MCF 10A (cell line): Measurements from ENCODE around the gene CLDN24. TPM values are rescaled to one million over a fixed set of nuclear protein-coding genes. Genes with fewer than 3 reads are reported as not detected.

Source experiments
- BruUV-seq: library from RNA; stranded (reverse); fragments of 400-500 nt; replicated peaks from 2 replicates; lab custom pipeline; 2021; lab: Mats Ljungman, UMichigan
- CTCF ChIA-PET: fragments of 300-600 bp; sonication (Branson Sonifier 250); formaldehyde crosslinking; extraction: SDS; loops from one replicate; lab custom pipeline; 2021; ENCODE audit warnings: antibody characterized with exemption, inconsistent platforms; lab: Yijun Ruan, JAX
- POLR2A ChIA-PET: fragments of 300-600, 350-650 bp; sonication (Branson Sonifier 250); formaldehyde crosslinking; extraction: SDS; loops from one replicate; lab custom pipeline; 2020; ENCODE audit warnings: antibody characterized with exemption, inconsistent platforms; lab: Yijun Ruan, JAX
- DNase-seq: peaks from one replicate; pipeline ENCODE4 v3.0.0-alpha.2; 2018; ENCODE audit not compliant: unreplicated experiment
- H3K27ac Mint-ChIP-seq: one replicate; pipeline ENCODE4 v1.8.0; 2022; ENCODE audit warnings: mild to moderate bottlenecking, low read depth, mixed read lengths; ENCODE audit not compliant: unreplicated experiment
- H3K27me3 Mint-ChIP-seq: one replicate; pipeline ENCODE4 v1.8.0; 2022; ENCODE audit warnings: mixed read lengths; ENCODE audit not compliant: insufficient read depth, unreplicated experiment
- H3K36me3 Mint-ChIP-seq: one replicate; pipeline ENCODE4 v1.8.0; 2022; ENCODE audit warnings: mild to moderate bottlenecking, moderate library complexity, mixed read lengths; ENCODE audit not compliant: insufficient read depth, unreplicated experiment
- H3K4me1 Mint-ChIP-seq: one replicate; pipeline ENCODE4 v1.8.0; 2022; ENCODE audit warnings: mixed read lengths; ENCODE audit not compliant: insufficient read depth, unreplicated experiment
- H3K4me3 Mint-ChIP-seq: one replicate; pipeline ENCODE4 v1.8.0; 2022; ENCODE audit warnings: mild to moderate bottlenecking, moderate library complexity, mixed read lengths; ENCODE audit not compliant: unreplicated experiment
- H3K9me3 Mint-ChIP-seq: one replicate; pipeline ENCODE4 v1.8.0; 2022; ENCODE audit warnings: mixed read lengths; ENCODE audit not compliant: unreplicated experiment
- CTCF ChIP-seq: fragments of 200-600 bp; IDR thresholded peaks from one replicate; pipeline ENCODE4 v1.8.0; 2022; ENCODE audit warnings: antibody characterized with exemption, mild to moderate bottlenecking; ENCODE audit not compliant: unreplicated experiment
- intact Hi-C: fragments of 100-400 bp; cut with micrococcal nuclease; formaldehyde crosslinking; loops from 2 replicates; pipeline ENCODE4 v1.14.1; 2022
- total RNA-seq: library from RNA; stranded (reverse); gene quantifications from 2 replicates; pipeline ENCODE4 v1.2.3, GENCODE V29; 2022

Gene CLDN24
- total RNA-seq, 1 experiment from 2014 or later, result not detected

DNA sequence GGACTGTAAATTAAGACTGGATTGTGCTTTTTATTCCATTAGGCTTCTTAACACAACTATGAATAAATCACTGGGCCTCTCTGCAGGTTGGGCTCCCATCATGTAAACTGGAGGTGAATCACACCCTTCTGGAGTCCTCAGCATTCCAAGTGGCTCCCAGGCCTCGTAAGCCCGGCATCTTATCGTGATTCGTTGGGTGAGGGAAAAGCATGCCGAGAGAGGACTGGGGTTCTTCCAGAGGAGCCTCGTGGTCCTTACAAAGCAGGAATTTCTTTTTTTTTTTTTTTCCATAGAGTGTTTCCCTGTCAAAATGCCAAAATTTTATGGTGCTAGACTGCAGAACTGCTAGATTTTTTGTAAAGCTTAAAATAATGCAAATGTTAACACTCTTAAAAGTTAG is 22.2 kb downstream of the CLDN24 start:
- no TSS peak for BruUV-seq
- intact Hi-C loops, result no loop called here
- CTCF ChIA-PET, result interaction anchor here (0.6 kb wide), 1 partner anchor 21 kb away, joined by 4 read pairs; no protein-coding TSS in a partner anchor

DNA sequence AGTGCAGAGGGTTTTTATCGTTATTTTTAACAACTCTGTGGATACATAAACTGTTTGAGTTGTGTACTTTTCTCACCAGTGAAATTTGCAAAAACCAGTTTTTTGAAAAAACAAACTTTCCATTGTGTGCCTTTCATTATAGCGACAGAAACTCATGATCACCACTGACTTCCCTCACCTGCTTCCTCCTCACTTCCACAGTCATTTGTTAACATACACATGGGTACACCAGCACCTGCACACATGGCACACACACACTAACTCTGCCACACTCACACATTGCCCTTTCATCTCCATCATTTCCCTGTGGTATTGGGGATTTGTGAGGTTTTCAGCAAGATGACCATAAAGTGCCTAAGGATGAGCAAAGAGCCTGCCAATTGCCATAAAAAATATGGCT is 22.8 kb downstream of the CLDN24 start:
- no peak for DNase-seq
- Mint-ChIP-seq H3K4me1 (no peaks in the 10 kb centered on the region), H3K4me3 (no peak overlapping the region), H3K27ac (no peak overlapping the region), H3K27me3 (no peaks in the 10 kb centered on the region), H3K36me3 (peaks cover 22% of the 10 kb centered on the region), H3K9me3 (no peaks in the 10 kb centered on the region)
- BruUV-seq, result no TSS peak
- intact Hi-C loops, result loop anchor here (10.0 kb wide), 1 partner anchor 105 kb away; no protein-coding TSS in a partner anchor
- CTCF ChIA-PET, result interaction anchor here (1.3 kb wide), 1 partner anchor 37 kb away, joined by 3 read pairs; no protein-coding TSS in a partner anchor
- POLR2A ChIA-PET, result no interaction called here
- TF ChIP-seq CTCF, result no peak

More for the DNA sequence above, 22.2 kb downstream of the CLDN24 start:
- Mint-ChIP-seq H3K4me1 (no peaks in the 10 kb centered on the region), H3K27me3 (no peaks in the 10 kb centered on the region), H3K9me3 (no peaks in the 10 kb centered on the region), H3K36me3 (peaks cover 16% of the 10 kb centered on the region), H3K4me3 (no peak overlapping the region), H3K27ac (no peak overlapping the region)
- POLR2A ChIA-PET, result interaction anchor here (0.7 kb wide), 1 partner anchor 379 kb away, joined by 5 read pairs; no protein-coding TSS in a partner anchor
- no peak for TF ChIP-seq CTCF
- DNase-seq, result no peak

DNA sequence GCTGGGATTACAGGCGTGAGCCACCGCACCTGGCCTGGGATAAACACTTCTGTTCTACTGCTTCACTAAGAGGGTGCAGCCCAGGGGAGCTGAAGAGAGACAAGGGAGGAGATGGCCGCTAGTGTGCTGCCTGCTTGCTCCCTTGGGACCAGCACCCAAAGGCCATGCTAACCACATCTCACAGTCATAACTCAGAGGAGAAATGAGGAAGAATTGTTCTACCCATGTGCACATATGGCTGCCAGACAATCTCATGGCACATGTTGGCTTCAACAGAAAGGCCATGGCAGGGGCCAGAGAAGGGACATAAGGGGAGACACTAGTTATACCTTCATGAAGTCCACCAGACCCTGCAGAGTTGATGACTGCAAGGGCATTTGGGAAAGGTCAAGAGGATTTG is 24.6 kb downstream of the CLDN24 start:
- Mint-ChIP-seq H3K27ac (no peak overlapping the region), H3K4me3 (no peak overlapping the region), H3K4me1 (no peaks in the 10 kb centered on the region), H3K9me3 (no peaks in the 10 kb centered on the region), H3K36me3 (peaks cover 28% of the 10 kb centered on the region), H3K27me3 (no peaks in the 10 kb centered on the region)
- no peak for TF ChIP-seq CTCF
- intact Hi-C loops, result loop anchor here (10.0 kb wide), 1 partner anchor 107 kb away; no protein-coding TSS in a partner anchor
- BruUV-seq, result no TSS peak
- POLR2A ChIA-PET, result no interaction called here
- CTCF ChIA-PET, result interaction anchor here (0.5 to 0.7 kb wide), 3 partner anchors 32 to 231 kb away, joined by 3 to 5 read pairs (median 3); no protein-coding TSS in a partner anchor
- DNase-seq, result no peak

DNA sequence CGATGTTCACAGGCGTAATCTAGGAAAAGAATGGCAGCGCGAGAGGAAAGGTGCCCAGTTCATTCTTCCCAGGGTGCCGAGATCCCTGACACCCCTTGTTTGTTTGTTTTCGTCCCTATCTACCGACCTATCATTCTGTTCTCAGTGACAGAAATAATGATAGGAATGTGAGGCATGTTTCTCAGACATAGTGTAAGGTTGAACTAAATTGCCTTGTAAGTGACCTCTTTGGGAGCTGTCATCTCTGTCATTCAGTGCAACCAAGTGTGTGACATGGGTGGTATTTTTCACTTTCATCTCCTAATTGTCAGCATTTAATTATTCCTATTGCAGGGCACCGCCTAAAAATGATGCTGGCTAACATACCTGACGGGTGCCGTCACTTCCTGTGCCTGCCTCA is 26.5 kb downstream of the CLDN24 start:
- POLR2A ChIA-PET, result no interaction called here
- CTCF ChIA-PET, result interaction anchor here (0.6 to 1.1 kb wide), 2 partner anchors 33 to 357 kb away, joined by 3 to 4 read pairs; no protein-coding TSS in a partner anchor

More for the DNA sequence above, 26.5 kb downstream of the CLDN24 start:
- intact Hi-C loops, result loop anchor here (10.0 kb wide), 1 partner anchor 109 kb away; no protein-coding TSS in a partner anchor
- H3K4me1 Mint-ChIP-seq, result no peaks in the 10 kb centered on the region
- peaks cover 46% of the 10 kb centered on the region for H3K36me3 Mint-ChIP-seq
- TF ChIP-seq CTCF, result no peak
- BruUV-seq, result no TSS peak
- no peaks in the 10 kb centered on the region for H3K27me3 Mint-ChIP-seq
- no peaks in the 10 kb centered on the region for H3K9me3 Mint-ChIP-seq
- H3K4me3 Mint-ChIP-seq, result no peak overlapping the region
- DNase-seq, result no peak
- no peak overlapping the region for H3K27ac Mint-ChIP-seq
